Natural killer cell (primary cell): Measurements from ENCODE around the gene GBF1. TPM values are rescaled to one million over a fixed set of nuclear protein-coding genes. Genes with fewer than 3 reads are reported as not detected.

Source experiments
- ATAC-seq, 3 donors: fragments of 150-1000 bp in 2 of 3; fragments of 200-7000 bp in 1 of 3; cut with Tn5 transposase; 1 replicate in 1 of 3; 2 replicates in 2 of 3; pipeline ENCODE4 v1.10.0; 2021; ENCODE audit warnings: mild to moderate bottlenecking in 2 of 3, moderate library complexity in 2 of 3
- DNase-seq, 2 donors: peaks; one replicate each; pipeline versions ENCODE4 v3.0.0 to v3.0.0-alpha.2; 2013 to 2021; ENCODE audit warnings: mixed read lengths in 1 of 2
- H3K27ac ChIP-seq: one replicate; pipeline ENCODE4 v1.5.1; 2013; ENCODE audit warnings: mild to moderate bottlenecking, low read length
- H3K27me3 ChIP-seq: one replicate; pipeline ENCODE4 v1.6.1; 2013; ENCODE audit warnings: low read length; ENCODE audit not compliant: control insufficient read depth, insufficient read depth
- H3K36me3 ChIP-seq: one replicate; pipeline ENCODE4 v1.6.1; 2013; ENCODE audit warnings: low read length; ENCODE audit not compliant: control insufficient read depth, insufficient read depth
- H3K4me1 ChIP-seq: one replicate; pipeline ENCODE4 v1.6.1; 2013; ENCODE audit warnings: low read length; ENCODE audit not compliant: control insufficient read depth, insufficient read depth
- H3K4me3 ChIP-seq: one replicate; pipeline ENCODE4 v1.5.1; 2013; ENCODE audit warnings: low read length
- H3K9me3 ChIP-seq: one replicate; pipeline ENCODE4 v1.6.1; 2013; ENCODE audit warnings: low read length; ENCODE audit not compliant: control insufficient read depth, insufficient read depth
- H3K27ac Mint-ChIP-seq, 2 donors: one replicate each; pipeline ENCODE4 v1.8.0; 2022; ENCODE audit warnings: mild to moderate bottlenecking in 2 of 2, mixed read lengths in 2 of 2, moderate library complexity in 1 of 2
- H3K27me3 Mint-ChIP-seq, 2 donors: one replicate each; pipeline ENCODE4 v1.8.0; 2022; ENCODE audit warnings: low read depth in 2 of 2, mixed read lengths in 2 of 2
- H3K36me3 Mint-ChIP-seq: one replicate; pipeline ENCODE4 v1.8.0; 2022; ENCODE audit warnings: mixed read lengths
- H3K4me1 Mint-ChIP-seq, 2 donors: one replicate each; pipeline ENCODE4 v1.8.0; 2022; ENCODE audit warnings: mixed read lengths in 2 of 2
- H3K4me3 Mint-ChIP-seq: one replicate; pipeline ENCODE4 v1.8.0; 2022; ENCODE audit warnings: mild to moderate bottlenecking, moderate library complexity, mixed read lengths
- H3K9me3 Mint-ChIP-seq, 2 donors: one replicate each; pipeline ENCODE4 v1.8.0; 2022; ENCODE audit warnings: mixed read lengths in 2 of 2
- CTCF ChIP-seq: fragments of 200-600 bp; IDR thresholded peaks from one replicate; pipeline ENCODE4 v1.8.0; 2022; ENCODE audit warnings: antibody characterized with exemption
- WGBS: methylation state at CpG from one replicate; pipeline ENCODE4 v1.1.7; 2013; ENCODE audit warnings: missing lambda C conversion rate; ENCODE audit not compliant: insufficient coverage; 5-methylcytosine and 5-hydroxymethylcytosine counted together
- intact Hi-C: fragments of 100-400 bp; cut with micrococcal nuclease; formaldehyde crosslinking; loops from one replicate; pipeline ENCODE4 v1.14.2; 2022
- total RNA-seq, 4 donors: library from RNA; stranded (reverse); fragments of 120-200 nt in 1 of 4; gene quantifications; one replicate each; pipeline versions ENCODE4 v1.2.3 to v1.2.4, GENCODE V29; 2013 to 2022

GBF1 gene
- total RNA-seq, 3 donors from 2014 or later (not counting 1 experiment from before 2014, with no cell fraction given), result 48.2 to 52.5 (median 50.9) TPM

GRCh38 chr10:102200751-102201640 is 44.3 kb upstream of the GBF1 start:
- H3K4me3 Mint-ChIP-seq, result no peak overlapping the region
- no peaks in the 10 kb centered on the region for H3K9me3 Mint-ChIP-seq
- TF ChIP-seq CTCF, result no peak
- H3K4me1 ChIP-seq, result no peaks in the 10 kb centered on the region
- no peak overlapping the region for H3K4me3 ChIP-seq
- no peaks in the 10 kb centered on the region for H3K27me3 ChIP-seq
- no peak for ATAC-seq
- no peaks in the 10 kb centered on the region for H3K36me3 Mint-ChIP-seq
- H3K9me3 ChIP-seq, result peaks cover 3% of the 10 kb centered on the region
- H3K36me3 ChIP-seq, result no peaks in the 10 kb centered on the region
- no peak for DNase-seq
- no peak overlapping the region for H3K27ac Mint-ChIP-seq
- H3K4me1 Mint-ChIP-seq, result no peaks in the 10 kb centered on the region
- H3K27ac ChIP-seq, result no peak overlapping the region
- peaks cover 2 to 9% of the 10 kb centered on the region in 2 donors for H3K27me3 Mint-ChIP-seq
- intact Hi-C loops, result no loop called here
- 90% methylated on average over 34 of the region's 34 CpGs for WGBS

- no peak for ATAC-seq
- H3K9me3 Mint-ChIP-seq, result no peaks in the 10 kb centered on the region
- Histone ChIP-seq H3K9me3 (peaks cover 3% of the 10 kb centered on the region), H3K4me3 (no peak overlapping the region), H3K36me3 (no peaks in the 10 kb centered on the region), H3K4me1 (no peaks in the 10 kb centered on the region), H3K27ac (no peak overlapping the region), H3K27me3 (no peaks in the 10 kb centered on the region)
- no peaks in the 10 kb centered on the region for H3K4me1 Mint-ChIP-seq
- H3K4me3 Mint-ChIP-seq, result no peak overlapping the region
- no peak overlapping the region for H3K27ac Mint-ChIP-seq
- no peak for DNase-seq
- WGBS, result 88% methylated on average over 1 of the region's 1 CpG
- TF ChIP-seq CTCF, result no peak
- peaks cover 2 to 9% of the 10 kb centered on the region in 2 donors for H3K27me3 Mint-ChIP-seq
- no peaks in the 10 kb centered on the region for H3K36me3 Mint-ChIP-seq
- intact Hi-C loops, result no loop called here
Measured at GRCh38 chr10:102202386-102202785, 42.9 kb upstream of the GBF1 start.

- H3K36me3 Mint-ChIP-seq, result no peaks in the 10 kb centered on the region
- H3K27ac ChIP-seq, result no peak overlapping the region
- peaks cover 3% of the 10 kb centered on the region for H3K9me3 ChIP-seq
- ATAC-seq, result no peak
- H3K9me3 Mint-ChIP-seq, result no peaks in the 10 kb centered on the region
- intact Hi-C loops, result no loop called here
- no peaks in the 10 kb centered on the region for H3K36me3 ChIP-seq
- no peak overlapping the region for H3K4me3 Mint-ChIP-seq
- WGBS, result 87% methylated on average over 4 of the region's 5 CpGs
- H3K4me3 ChIP-seq, result no peak overlapping the region
- no peak overlapping the region for H3K27ac Mint-ChIP-seq
- no peaks in the 10 kb centered on the region for H3K27me3 ChIP-seq
- H3K27me3 Mint-ChIP-seq, result peaks cover 0 to 5% of the 10 kb centered on the region in 2 donors
- H3K4me1 ChIP-seq, result no peaks in the 10 kb centered on the region
- no peaks in the 10 kb centered on the region for H3K4me1 Mint-ChIP-seq
- no peak for TF ChIP-seq CTCF
- DNase-seq, result no peak
Measured at GRCh38 chr10:102208311-102209035, 36.9 kb upstream of the GBF1 start.
